ENCODE results near the gene RANBP17. TPM values are rescaled to one million over a fixed set of nuclear protein-coding genes. Genes with fewer than 3 reads are reported as not detected.
A peak's percentile ranks its signal among the peaks of the same experiment; 100 is the strongest.

Gene RANBP17
- total and polyA plus RNA-seq, 2 donors from 2014 or later: 2.0 to 15.4 TPM

GRCh38 chr5:171269717-171270116 lies 407.9 kb downstream of the RANBP17 start:
- no peaks in the 10 kb centered on the region for H3K9me3 ChIP-seq (ENCODE audit: control insufficient read depth in 2 of 3, insufficient read depth in 1 of 3, low read length in 3 of 3)
- H3K9ac ChIP-seq (ENCODE audit: low read length in 3 of 3): no peak overlapping the region
- DNase-seq (peak in 2 of 5 donors; percentile 37 to 47), FAIRE-seq (no peak)
- no peaks in the 10 kb centered on the region for H3K36me3 ChIP-seq (ENCODE audit: control insufficient read depth in 2 of 3, insufficient read depth in 3 of 3, low read length in 3 of 3)
- no peak overlapping the region for H3K27ac ChIP-seq (ENCODE audit: low read depth in 2 of 2, low read length in 2 of 2)
- intact Hi-C loops (cut with DNase I): no loop called here
- TF ChIP-seq CTCF (IDR thresholded peaks at IDR 0.05; ENCODE audit: borderline replicate concordance, extremely low read depth, insufficient read depth): no peak
- no peaks in the 10 kb centered on the region for H3K4me1 ChIP-seq (ENCODE audit: control insufficient read depth in 2 of 3, insufficient read depth in 2 of 3, low read depth in 1 of 3, low read length in 3 of 3)
- no peaks in the 10 kb centered on the region for H3K27me3 ChIP-seq (ENCODE audit: control insufficient read depth, insufficient read depth, low read length)
- no peak overlapping the region for H3K4me3 ChIP-seq (ENCODE audit: low read length in 3 of 3)

- Histone ChIP-seq H3K36me3 (ENCODE audit: control insufficient read depth in 2 of 3, insufficient read depth in 3 of 3, low read length in 3 of 3) (no peaks in the 10 kb centered on the region), H3K9ac (ENCODE audit: low read length in 3 of 3) (no peak overlapping the region), H3K27ac (ENCODE audit: low read depth in 2 of 2, low read length in 2 of 2) (no peak overlapping the region), H3K4me3 (ENCODE audit: low read length in 3 of 3) (no peak overlapping the region), H3K27me3 (ENCODE audit: control insufficient read depth, insufficient read depth, low read length) (no peaks in the 10 kb centered on the region), H3K9me3 (ENCODE audit: control insufficient read depth in 2 of 3, insufficient read depth in 1 of 3, low read length in 3 of 3) (no peaks in the 10 kb centered on the region), H3K4me1 (ENCODE audit: control insufficient read depth in 2 of 3, insufficient read depth in 2 of 3, low read depth in 1 of 3, low read length in 3 of 3) (no peaks in the 10 kb centered on the region)
- FAIRE-seq (no peak), DNase-seq (no peak)
- intact Hi-C loops (cut with DNase I): no loop called here
- TF ChIP-seq CTCF (IDR thresholded peaks at IDR 0.05; ENCODE audit: borderline replicate concordance, extremely low read depth, insufficient read depth): no peak
Measured at GRCh38 chr5:171270136-171270535, 408.3 kb downstream of the RANBP17 start.

GRCh38 chr5:171271798-171272197 lies 410.0 kb downstream of the RANBP17 start:
- no peak overlapping the region for H3K27ac ChIP-seq (ENCODE audit: low read depth in 2 of 2, low read length in 2 of 2)
- FAIRE-seq (no peak), DNase-seq (no peak)
- TF ChIP-seq CTCF (IDR thresholded peaks at IDR 0.05; ENCODE audit: borderline replicate concordance, extremely low read depth, insufficient read depth): no peak
- H3K9me3 ChIP-seq (ENCODE audit: control insufficient read depth in 2 of 3, insufficient read depth in 1 of 3, low read length in 3 of 3): no peaks in the 10 kb centered on the region
- H3K27me3 ChIP-seq (ENCODE audit: control insufficient read depth, insufficient read depth, low read length): no peaks in the 10 kb centered on the region
- H3K9ac ChIP-seq (ENCODE audit: low read length in 3 of 3): no peak overlapping the region
- H3K4me3 ChIP-seq (ENCODE audit: low read length in 3 of 3): no peak overlapping the region
- no peaks in the 10 kb centered on the region for H3K4me1 ChIP-seq (ENCODE audit: control insufficient read depth in 2 of 3, insufficient read depth in 2 of 3, low read depth in 1 of 3, low read length in 3 of 3)
- H3K36me3 ChIP-seq (ENCODE audit: control insufficient read depth in 2 of 3, insufficient read depth in 3 of 3, low read length in 3 of 3): no peaks in the 10 kb centered on the region
- intact Hi-C loops (cut with DNase I): no loop called here
